ENCODE measurements around the gene TBC1D17. TPM values are rescaled to one million over a fixed set of nuclear protein-coding genes. Genes with fewer than 3 reads are reported as not detected.
A peak's percentile ranks its signal among the peaks of the same experiment; 100 is the strongest.

Gene TBC1D17
- total RNA-seq, 1 donor: 21.4 TPM

DNA sequence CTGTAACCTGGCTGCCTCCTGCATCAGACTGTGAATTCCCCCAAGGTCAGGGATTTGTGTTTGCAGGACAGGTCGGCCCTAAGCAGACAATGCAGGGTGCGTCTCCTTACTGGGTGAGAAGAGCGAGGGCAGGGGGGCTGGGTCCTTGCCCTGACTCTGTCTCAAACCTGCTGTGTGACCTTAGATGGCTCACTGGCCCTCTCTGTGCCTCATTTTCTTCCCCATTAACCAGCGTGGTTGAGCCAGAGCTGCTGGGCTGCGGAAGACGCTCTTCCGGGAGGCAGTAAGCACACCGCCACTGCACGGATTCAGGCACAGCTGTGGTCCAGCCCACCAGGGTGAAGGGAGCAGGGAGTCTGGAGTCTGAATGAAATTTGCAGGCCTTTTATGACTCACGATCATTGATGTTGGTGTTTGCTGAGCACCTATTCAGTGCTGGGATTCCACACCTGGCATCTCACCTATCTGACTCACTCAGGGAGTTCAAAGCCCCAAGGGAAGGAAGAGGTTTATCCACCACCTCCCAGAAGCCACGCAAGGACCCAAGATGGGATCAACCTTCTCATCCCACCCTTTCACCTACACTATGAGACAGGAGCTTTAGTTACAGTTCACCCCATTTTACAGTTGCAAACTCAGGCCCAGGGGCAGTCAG lies 2.9 kb upstream of the TBC1D17 start:
- Histone ChIP-seq H2AFZ (ENCODE audit: low read length) (no peak overlapping the region), H3K9me3 (ENCODE audit: low read depth, low read length) (no peaks in the 10 kb centered on the region), H3K4me3 (ENCODE audit: insufficient read depth, low read length) (no peak overlapping the region), H3K79me2 (ENCODE audit: insufficient read depth, low read length) (peaks cover 64% of the 10 kb centered on the region), H3K27me3 (ENCODE audit: insufficient read depth, low read length) (no peaks in the 10 kb centered on the region), H3K4me2 (ENCODE audit: insufficient read depth, low read length) (peak overlapping the region; percentile 94), H4K20me1 (ENCODE audit: insufficient read depth, low read length) (peaks cover 4% of the 10 kb centered on the region), H3K27ac (ENCODE audit: low read depth, low read length) (no peak overlapping the region), H3K36me3 (ENCODE audit: insufficient read depth, low read length) (peaks cover 18% of the 10 kb centered on the region), H3K4me1 (ENCODE audit: insufficient read depth, low read length) (peaks cover 27% of the 10 kb centered on the region)
- DNase-seq (ENCODE audit: insufficient read length, low spot score, missing footprints): no peak
- TF ChIP-seq, protein P1, sequence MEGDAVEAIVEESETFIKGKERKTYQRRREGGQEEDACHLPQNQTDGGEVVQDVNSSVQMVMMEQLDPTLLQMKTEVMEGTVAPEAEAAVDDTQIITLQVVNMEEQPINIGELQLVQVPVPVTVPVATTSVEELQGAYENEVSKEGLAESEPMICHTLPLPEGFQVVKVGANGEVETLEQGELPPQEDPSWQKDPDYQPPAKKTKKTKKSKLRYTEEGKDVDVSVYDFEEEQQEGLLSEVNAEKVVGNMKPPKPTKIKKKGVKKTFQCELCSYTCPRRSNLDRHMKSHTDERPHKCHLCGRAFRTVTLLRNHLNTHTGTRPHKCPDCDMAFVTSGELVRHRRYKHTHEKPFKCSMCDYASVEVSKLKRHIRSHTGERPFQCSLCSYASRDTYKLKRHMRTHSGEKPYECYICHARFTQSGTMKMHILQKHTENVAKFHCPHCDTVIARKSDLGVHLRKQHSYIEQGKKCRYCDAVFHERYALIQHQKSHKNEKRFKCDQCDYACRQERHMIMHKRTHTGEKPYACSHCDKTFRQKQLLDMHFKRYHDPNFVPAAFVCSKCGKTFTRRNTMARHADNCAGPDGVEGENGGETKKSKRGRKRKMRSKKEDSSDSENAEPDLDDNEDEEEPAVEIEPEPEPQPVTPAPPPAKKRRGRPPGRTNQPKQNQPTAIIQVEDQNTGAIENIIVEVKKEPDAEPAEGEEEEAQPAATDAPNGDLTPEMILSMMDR (IDR thresholded peaks at IDR 0.05; ENCODE audit: extremely low read depth, low read depth, low read length): no peak

- Histone ChIP-seq H3K79me2 (ENCODE audit: insufficient read depth, low read length) (peaks cover 62% of the 10 kb centered on the region), H3K4me3 (ENCODE audit: insufficient read depth, low read length) (peak overlapping the region; percentile 100), H4K20me1 (ENCODE audit: insufficient read depth, low read length) (peaks cover 4% of the 10 kb centered on the region), H3K36me3 (ENCODE audit: insufficient read depth, low read length) (peaks cover 19% of the 10 kb centered on the region), H3K4me2 (ENCODE audit: insufficient read depth, low read length) (peak overlapping the region; percentile 94), H3K27me3 (ENCODE audit: insufficient read depth, low read length) (no peaks in the 10 kb centered on the region), H3K27ac (ENCODE audit: low read depth, low read length) (peak overlapping the region; percentile 100), H2AFZ (ENCODE audit: low read length) (no peak overlapping the region), H3K9me3 (ENCODE audit: low read depth, low read length) (no peaks in the 10 kb centered on the region), H3K4me1 (ENCODE audit: insufficient read depth, low read length) (peaks cover 24% of the 10 kb centered on the region)
- DNase-seq (ENCODE audit: insufficient read length, low spot score, missing footprints): no peak
- TF ChIP-seq, protein P1 (IDR thresholded peaks at IDR 0.05; ENCODE audit: extremely low read depth, low read depth, low read length): no peak
Observed at GRCh38 chr19:49875177-49875576, 2.3 kb upstream of the TBC1D17 start.

- peaks cover 54% of the 10 kb centered on the region for H3K79me2 ChIP-seq (ENCODE audit: insufficient read depth, low read length)
- peaks cover 20% of the 10 kb centered on the region for H3K4me1 ChIP-seq (ENCODE audit: insufficient read depth, low read length)
- peak overlapping the region; percentile 91 for H2AFZ ChIP-seq (ENCODE audit: low read length)
- no peaks in the 10 kb centered on the region for H3K9me3 ChIP-seq (ENCODE audit: low read depth, low read length)
- peak overlapping the region; percentile 100 for H3K27ac ChIP-seq (ENCODE audit: low read depth, low read length)
- peak; percentile 93 for DNase-seq (ENCODE audit: insufficient read length, low spot score, missing footprints)
- H3K36me3 ChIP-seq (ENCODE audit: insufficient read depth, low read length): peaks cover 20% of the 10 kb centered on the region
- TF ChIP-seq, protein P1 (IDR thresholded peaks at IDR 0.05; ENCODE audit: extremely low read depth, low read depth, low read length): no peak
- H4K20me1 ChIP-seq (ENCODE audit: insufficient read depth, low read length): peaks cover 4% of the 10 kb centered on the region
- H3K4me2 ChIP-seq (ENCODE audit: insufficient read depth, low read length): peak overlapping the region; percentile 94
- no peaks in the 10 kb centered on the region for H3K27me3 ChIP-seq (ENCODE audit: insufficient read depth, low read length)
- H3K4me3 ChIP-seq (ENCODE audit: insufficient read depth, low read length): peak overlapping the region; percentile 100
Observed at GRCh38 chr19:49875857-49876421, 1.6 kb upstream of the TBC1D17 start.

- Histone ChIP-seq H4K20me1 (ENCODE audit: insufficient read depth, low read length) (peaks cover 4% of the 10 kb centered on the region), H3K36me3 (ENCODE audit: insufficient read depth, low read length) (peaks cover 22% of the 10 kb centered on the region)
Observed at GRCh38 chr19:49876422-49877019, 981 bp upstream of the TBC1D17 start.

More at GRCh38 chr19:49876422-49877019, 981 bp upstream of the TBC1D17 start:
- DNase-seq (ENCODE audit: insufficient read length, low spot score, missing footprints): peak; percentile 97
- peaks cover 20% of the 10 kb centered on the region for H3K4me1 ChIP-seq (ENCODE audit: insufficient read depth, low read length)
- H3K9me3 ChIP-seq (ENCODE audit: low read depth, low read length): no peaks in the 10 kb centered on the region
- peaks cover 49% of the 10 kb centered on the region for H3K79me2 ChIP-seq (ENCODE audit: insufficient read depth, low read length)
- H2AFZ ChIP-seq (ENCODE audit: low read length): peak overlapping the region; percentile 98
- peak overlapping the region; percentile 100 for H3K4me3 ChIP-seq (ENCODE audit: insufficient read depth, low read length)
- no peaks in the 10 kb centered on the region for H3K27me3 ChIP-seq (ENCODE audit: insufficient read depth, low read length)
- H3K27ac ChIP-seq (ENCODE audit: low read depth, low read length): peak overlapping the region; percentile 100
- peak overlapping the region; percentile 94 for H3K4me2 ChIP-seq (ENCODE audit: insufficient read depth, low read length)
- TF ChIP-seq, protein P1 (IDR thresholded peaks at IDR 0.05; ENCODE audit: extremely low read depth, low read depth, low read length): no peak

Measured in osteoblast (primary cell).